Left ventricle myocardium inferior (tissue), 1 donor: ENCODE results near the gene MYH15. TPM values are rescaled to one million over a fixed set of nuclear protein-coding genes. Genes with fewer than 3 reads are reported as not detected.

Source experiments
- DNase-seq: peaks from one replicate; pipeline ENCODE4 v3.0.0-alpha.2; 2020
- H3K27ac ChIP-seq: fragments of 200-600 bp; replicated peaks from 2 replicates; pipeline ENCODE4 v1.8.0; 2021
- H3K27me3 ChIP-seq: fragments of 200-600 bp; 2 replicates; pipeline ENCODE4 v1.8.0; 2021; ENCODE audit warnings: low read depth
- H3K36me3 ChIP-seq: fragments of 200-600 bp; 2 replicates; pipeline ENCODE4 v1.8.0; 2021
- H3K4me1 ChIP-seq: fragments of 200-600 bp; 2 replicates; pipeline ENCODE4 v1.8.0; 2021
- H3K4me3 ChIP-seq: fragments of 200-600 bp; 2 replicates; pipeline ENCODE4 v1.8.0; 2021; ENCODE audit warnings: mild to moderate bottlenecking, moderate library complexity
- H3K9me3 ChIP-seq: fragments of 200-600 bp; replicated peaks from 2 replicates; pipeline ENCODE4 v1.8.0; 2021
- CTCF ChIP-seq: fragments of 200-600 bp; IDR thresholded peaks from 2 replicates; pipeline ENCODE4 v1.8.0; 2021; ENCODE audit warnings: antibody characterized with exemption, mild to moderate bottlenecking, borderline replicate concordance
- intact Hi-C: fragments of 100-400 bp; cut with micrococcal nuclease; formaldehyde crosslinking; loops from one replicate; pipeline ENCODE4 v1.11.0; 2022
- total RNA-seq: library from RNA; stranded (reverse); fragmentation: NEBNext Ultra II Directional; extraction: Animal tissue kit (Norgen Biotek cat#: 25700); gene quantifications from one replicate; pipeline ENCODE4 v1.2.1, GENCODE V29; 2021
- donor health status: DM: no; HTN: yes; CAD: no; lungs with severe emphysema.

MYH15 gene
- total RNA-seq, 1 donor from 2014 or later = 0.22 TPM

GRCh38 chr3:108524537-108524936 is 14.1 kb upstream of the MYH15 start:
- H3K4me1 ChIP-seq = peaks cover 46% of the 10 kb centered on the region
- peak overlapping the region; percentile 34 for H3K27ac ChIP-seq
- no peaks in the 10 kb centered on the region for H3K9me3 ChIP-seq
- no peaks in the 10 kb centered on the region for H3K36me3 ChIP-seq
- H3K27me3 ChIP-seq = no peaks in the 10 kb centered on the region
- intact Hi-C loops = no loop called here
- TF ChIP-seq CTCF = no peak
- DNase-seq = no peak
- no peak overlapping the region for H3K4me3 ChIP-seq

- TF ChIP-seq CTCF = no peak
These were observed 8.5 kb upstream of the MYH15 start for GRCh38 chr3:108518895-108519294.

GRCh38 chr3:108516881-108517280 is 6.5 kb upstream of the MYH15 start:
- Histone ChIP-seq H3K4me1 (no peaks in the 10 kb centered on the region), H3K36me3 (no peaks in the 10 kb centered on the region), H3K9me3 (no peaks in the 10 kb centered on the region), H3K27me3 (no peaks in the 10 kb centered on the region), H3K27ac (no peak overlapping the region), H3K4me3 (no peak overlapping the region)
- DNase-seq = no peak
- no peak for TF ChIP-seq CTCF
- intact Hi-C loops = no loop called here

More at GRCh38 chr3:108518895-108519294, 8.5 kb upstream of the MYH15 start:
- no peak overlapping the region for H3K4me3 ChIP-seq
- H3K9me3 ChIP-seq = no peaks in the 10 kb centered on the region
- no peak for DNase-seq
- intact Hi-C loops = no loop called here
- no peak overlapping the region for H3K27ac ChIP-seq
- H3K4me1 ChIP-seq = peaks cover 2% of the 10 kb centered on the region
- no peaks in the 10 kb centered on the region for H3K27me3 ChIP-seq
- H3K36me3 ChIP-seq = no peaks in the 10 kb centered on the region

GRCh38 chr3:108513961-108514360 is 3.6 kb upstream of the MYH15 start:
- H3K27ac ChIP-seq = no peak overlapping the region
- intact Hi-C loops = no loop called here
- no peak for TF ChIP-seq CTCF
- no peaks in the 10 kb centered on the region for H3K36me3 ChIP-seq
- no peak for DNase-seq
- no peaks in the 10 kb centered on the region for H3K27me3 ChIP-seq
- peaks cover 8% of the 10 kb centered on the region for H3K4me1 ChIP-seq
- no peak overlapping the region for H3K4me3 ChIP-seq
- no peaks in the 10 kb centered on the region for H3K9me3 ChIP-seq

GRCh38 chr3:108512671-108513070 is 2.3 kb upstream of the MYH15 start:
- no peak for TF ChIP-seq CTCF
- H3K27me3 ChIP-seq = no peaks in the 10 kb centered on the region
- H3K27ac ChIP-seq = no peak overlapping the region
- intact Hi-C loops = no loop called here
- no peaks in the 10 kb centered on the region for H3K36me3 ChIP-seq
- DNase-seq = no peak
- H3K9me3 ChIP-seq = no peaks in the 10 kb centered on the region
- H3K4me1 ChIP-seq = peaks cover 8% of the 10 kb centered on the region
- no peak overlapping the region for H3K4me3 ChIP-seq

GRCh38 chr3:108511490-108511889 is 1.1 kb upstream of the MYH15 start:
- Histone ChIP-seq H3K27ac (no peak overlapping the region), H3K9me3 (no peaks in the 10 kb centered on the region), H3K4me1 (peaks cover 8% of the 10 kb centered on the region), H3K27me3 (no peaks in the 10 kb centered on the region), H3K36me3 (no peaks in the 10 kb centered on the region), H3K4me3 (no peak overlapping the region)
- no peak for DNase-seq
- TF ChIP-seq CTCF = no peak
- intact Hi-C loops = no loop called here
